ENCODE data around the gene PAQR5.

DNA sequence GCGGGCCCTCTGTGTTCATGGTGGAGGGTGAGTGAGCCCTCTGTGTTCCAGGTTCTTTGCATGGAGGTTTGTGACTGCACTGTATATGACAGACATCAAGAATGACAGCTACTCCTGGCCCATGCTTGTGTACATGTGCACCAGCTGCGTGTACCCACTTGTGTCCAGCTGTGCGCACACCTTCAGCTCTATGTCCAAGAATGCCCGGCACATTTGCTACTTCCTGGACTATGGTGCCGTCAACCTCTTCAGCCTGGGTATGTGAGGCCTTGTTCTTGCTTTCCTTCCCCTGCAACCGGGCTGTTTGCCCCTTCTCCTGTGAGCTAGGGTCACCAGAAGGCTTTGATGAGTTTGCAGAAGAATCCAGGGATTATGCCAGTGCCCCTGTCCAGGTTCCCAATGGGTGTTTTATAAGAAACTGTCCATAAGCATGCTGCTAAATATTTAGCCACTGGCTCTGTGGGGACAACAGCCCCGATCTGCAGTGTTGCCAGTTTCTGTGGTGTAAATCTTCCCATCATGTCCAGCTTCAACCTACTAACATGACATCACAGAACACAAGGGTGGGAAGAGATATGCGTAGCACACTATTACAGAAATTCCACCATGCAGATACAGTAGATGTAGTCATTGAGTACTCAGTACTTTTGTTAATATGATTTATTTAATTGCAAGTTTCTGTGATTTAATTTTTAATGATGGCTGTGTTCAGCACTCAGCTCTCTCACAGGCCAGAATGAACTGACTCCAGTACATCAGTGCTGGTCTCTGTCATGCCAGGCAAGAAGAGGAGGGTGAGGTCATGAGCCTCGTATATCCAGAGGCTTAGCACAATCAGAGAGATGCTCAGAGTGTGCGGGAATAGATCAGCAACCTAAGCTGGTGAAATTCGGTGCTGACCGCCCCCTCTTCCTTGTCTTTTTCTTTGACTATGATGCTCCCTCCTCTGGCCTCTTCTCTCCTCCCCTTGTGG is 86.2 kb downstream of the PAQR5 start:
- TF ChIP-seq JAZF1 (CRISPR knock-in tag; IDR thresholded peaks at IDR 0.05) (no peak), CREB1 (CRISPR knock-in tag; IDR thresholded peaks at IDR 0.05) (no peak), FOXP4 (CRISPR knock-in tag; IDR thresholded peaks at IDR 0.05) (no peak)
- TF ChIP-seq, protein P1, sequence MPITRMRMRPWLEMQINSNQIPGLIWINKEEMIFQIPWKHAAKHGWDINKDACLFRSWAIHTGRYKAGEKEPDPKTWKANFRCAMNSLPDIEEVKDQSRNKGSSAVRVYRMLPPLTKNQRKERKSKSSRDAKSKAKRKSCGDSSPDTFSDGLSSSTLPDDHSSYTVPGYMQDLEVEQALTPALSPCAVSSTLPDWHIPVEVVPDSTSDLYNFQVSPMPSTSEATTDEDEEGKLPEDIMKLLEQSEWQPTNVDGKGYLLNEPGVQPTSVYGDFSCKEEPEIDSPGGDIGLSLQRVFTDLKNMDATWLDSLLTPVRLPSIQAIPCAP (CRISPR knock-in tag; IDR thresholded peaks at IDR 0.05) = no peak
- TF ChIP-seq, protein P2, sequence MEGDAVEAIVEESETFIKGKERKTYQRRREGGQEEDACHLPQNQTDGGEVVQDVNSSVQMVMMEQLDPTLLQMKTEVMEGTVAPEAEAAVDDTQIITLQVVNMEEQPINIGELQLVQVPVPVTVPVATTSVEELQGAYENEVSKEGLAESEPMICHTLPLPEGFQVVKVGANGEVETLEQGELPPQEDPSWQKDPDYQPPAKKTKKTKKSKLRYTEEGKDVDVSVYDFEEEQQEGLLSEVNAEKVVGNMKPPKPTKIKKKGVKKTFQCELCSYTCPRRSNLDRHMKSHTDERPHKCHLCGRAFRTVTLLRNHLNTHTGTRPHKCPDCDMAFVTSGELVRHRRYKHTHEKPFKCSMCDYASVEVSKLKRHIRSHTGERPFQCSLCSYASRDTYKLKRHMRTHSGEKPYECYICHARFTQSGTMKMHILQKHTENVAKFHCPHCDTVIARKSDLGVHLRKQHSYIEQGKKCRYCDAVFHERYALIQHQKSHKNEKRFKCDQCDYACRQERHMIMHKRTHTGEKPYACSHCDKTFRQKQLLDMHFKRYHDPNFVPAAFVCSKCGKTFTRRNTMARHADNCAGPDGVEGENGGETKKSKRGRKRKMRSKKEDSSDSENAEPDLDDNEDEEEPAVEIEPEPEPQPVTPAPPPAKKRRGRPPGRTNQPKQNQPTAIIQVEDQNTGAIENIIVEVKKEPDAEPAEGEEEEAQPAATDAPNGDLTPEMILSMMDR (IDR thresholded peaks at IDR 0.05) = no peak
- TF ChIP-seq, protein P3, sequence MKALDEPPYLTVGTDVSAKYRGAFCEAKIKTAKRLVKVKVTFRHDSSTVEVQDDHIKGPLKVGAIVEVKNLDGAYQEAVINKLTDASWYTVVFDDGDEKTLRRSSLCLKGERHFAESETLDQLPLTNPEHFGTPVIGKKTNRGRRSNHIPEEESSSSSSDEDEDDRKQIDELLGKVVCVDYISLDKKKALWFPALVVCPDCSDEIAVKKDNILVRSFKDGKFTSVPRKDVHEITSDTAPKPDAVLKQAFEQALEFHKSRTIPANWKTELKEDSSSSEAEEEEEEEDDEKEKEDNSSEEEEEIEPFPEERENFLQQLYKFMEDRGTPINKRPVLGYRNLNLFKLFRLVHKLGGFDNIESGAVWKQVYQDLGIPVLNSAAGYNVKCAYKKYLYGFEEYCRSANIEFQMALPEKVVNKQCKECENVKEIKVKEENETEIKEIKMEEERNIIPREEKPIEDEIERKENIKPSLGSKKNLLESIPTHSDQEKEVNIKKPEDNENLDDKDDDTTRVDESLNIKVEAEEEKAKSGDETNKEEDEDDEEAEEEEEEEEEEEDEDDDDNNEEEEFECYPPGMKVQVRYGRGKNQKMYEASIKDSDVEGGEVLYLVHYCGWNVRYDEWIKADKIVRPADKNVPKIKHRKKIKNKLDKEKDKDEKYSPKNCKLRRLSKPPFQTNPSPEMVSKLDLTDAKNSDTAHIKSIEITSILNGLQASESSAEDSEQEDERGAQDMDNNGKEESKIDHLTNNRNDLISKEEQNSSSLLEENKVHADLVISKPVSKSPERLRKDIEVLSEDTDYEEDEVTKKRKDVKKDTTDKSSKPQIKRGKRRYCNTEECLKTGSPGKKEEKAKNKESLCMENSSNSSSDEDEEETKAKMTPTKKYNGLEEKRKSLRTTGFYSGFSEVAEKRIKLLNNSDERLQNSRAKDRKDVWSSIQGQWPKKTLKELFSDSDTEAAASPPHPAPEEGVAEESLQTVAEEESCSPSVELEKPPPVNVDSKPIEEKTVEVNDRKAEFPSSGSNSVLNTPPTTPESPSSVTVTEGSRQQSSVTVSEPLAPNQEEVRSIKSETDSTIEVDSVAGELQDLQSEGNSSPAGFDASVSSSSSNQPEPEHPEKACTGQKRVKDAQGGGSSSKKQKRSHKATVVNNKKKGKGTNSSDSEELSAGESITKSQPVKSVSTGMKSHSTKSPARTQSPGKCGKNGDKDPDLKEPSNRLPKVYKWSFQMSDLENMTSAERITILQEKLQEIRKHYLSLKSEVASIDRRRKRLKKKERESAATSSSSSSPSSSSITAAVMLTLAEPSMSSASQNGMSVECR (CRISPR knock-in tag; IDR thresholded peaks at IDR 0.05; ENCODE audit: borderline replicate concordance) = no peak

Measured in WTC11 (cell line).